ENCODE results near the gene FAM107A. TPM values are rescaled to one million over a fixed set of nuclear protein-coding genes. Genes with fewer than 3 reads are reported as not detected.

Gene FAM107A
- total RNA-seq, 4 donors from 2014 or later, result 26.4 to 165 (median 59.4) TPM

- ATAC-seq (ENCODE audit: low FRiP score) (no peak), DNase-seq (ENCODE audit: low spot score) (no peak)
These were observed 16.9 kb upstream of the FAM107A start for GRCh38 chr3:58594117-58594516.

GRCh38 chr3:58591517-58592510 is 14.6 kb upstream of the FAM107A start:
- TF ChIP-seq CTCF (IDR thresholded peaks at IDR 0.05), result no peak
- DNase-seq (ENCODE audit: low spot score) (no peak), ATAC-seq (ENCODE audit: low FRiP score) (no peak)

More at GRCh38 chr3:58594117-58594516, 16.9 kb upstream of the FAM107A start:
- no peak for TF ChIP-seq CTCF (IDR thresholded peaks at IDR 0.05)

- no peak for TF ChIP-seq CTCF (IDR thresholded peaks at IDR 0.05)
- ATAC-seq (ENCODE audit: low FRiP score), result no peak
- DNase-seq (ENCODE audit: low spot score), result no peak
These were observed 10.9 kb upstream of the FAM107A start for GRCh38 chr3:58588030-58588614.

GRCh38 chr3:58586776-58587192 is 9.6 kb upstream of the FAM107A start:
- no peak for ATAC-seq (ENCODE audit: low FRiP score)
- no peak for DNase-seq (ENCODE audit: low spot score)
- TF ChIP-seq CTCF (IDR thresholded peaks at IDR 0.05), result no peak

GRCh38 chr3:58585994-58586393 is 8.8 kb upstream of the FAM107A start:
- ATAC-seq (ENCODE audit: low FRiP score) (no peak), DNase-seq (ENCODE audit: low spot score) (no peak)
- no peak for TF ChIP-seq CTCF (IDR thresholded peaks at IDR 0.05)

GRCh38 chr3:58585005-58585786 is 8.0 kb upstream of the FAM107A start:
- peak in 1 of 3 donors; percentile 76 for TF ChIP-seq CTCF (IDR thresholded peaks at IDR 0.05)
- DNase-seq (ENCODE audit: low spot score) (peak; percentile 38), ATAC-seq (ENCODE audit: low FRiP score) (peak; percentile 92)

All from omental fat pad (tissue), 4 donors.